Measurements from ENCODE around the gene VAV3.

Gene VAV3

DNA sequence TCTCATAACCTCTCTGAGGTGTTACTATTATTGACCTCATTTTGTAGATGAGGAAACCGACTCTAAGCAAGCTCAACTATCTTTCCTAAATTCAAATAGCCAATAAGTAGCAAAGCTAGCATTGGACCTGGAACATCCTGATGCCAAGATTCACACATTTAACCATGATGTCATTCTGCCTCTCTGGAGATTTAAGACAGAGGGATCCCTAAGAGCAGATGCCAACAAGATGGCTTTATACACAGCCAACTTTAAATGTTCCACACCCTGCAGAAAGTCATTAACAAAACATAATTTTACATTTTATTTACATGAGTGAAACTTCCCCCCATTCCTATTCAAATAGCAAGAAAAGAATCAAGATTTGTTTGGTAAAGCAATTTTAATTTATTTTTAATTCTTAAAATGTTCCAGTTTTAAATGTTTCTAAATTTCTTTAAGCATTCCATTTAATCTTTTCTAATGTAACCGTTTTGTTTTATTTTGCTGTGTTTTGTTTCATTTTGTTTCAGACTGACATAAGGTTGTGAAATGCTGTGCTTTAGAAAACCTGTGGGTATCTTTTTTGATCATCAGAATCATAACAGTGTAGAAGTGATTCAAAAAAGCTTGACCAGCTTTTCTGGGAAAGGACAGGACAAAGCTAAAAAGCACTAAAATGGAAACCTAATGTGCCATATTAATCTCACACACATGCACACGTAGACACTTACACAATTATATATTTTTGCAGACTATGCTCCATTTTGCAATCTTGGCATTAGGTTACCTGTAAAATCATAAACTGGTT lies 7.6 kb upstream of the VAV3 start:
- TF ChIP-seq, protein P1, sequence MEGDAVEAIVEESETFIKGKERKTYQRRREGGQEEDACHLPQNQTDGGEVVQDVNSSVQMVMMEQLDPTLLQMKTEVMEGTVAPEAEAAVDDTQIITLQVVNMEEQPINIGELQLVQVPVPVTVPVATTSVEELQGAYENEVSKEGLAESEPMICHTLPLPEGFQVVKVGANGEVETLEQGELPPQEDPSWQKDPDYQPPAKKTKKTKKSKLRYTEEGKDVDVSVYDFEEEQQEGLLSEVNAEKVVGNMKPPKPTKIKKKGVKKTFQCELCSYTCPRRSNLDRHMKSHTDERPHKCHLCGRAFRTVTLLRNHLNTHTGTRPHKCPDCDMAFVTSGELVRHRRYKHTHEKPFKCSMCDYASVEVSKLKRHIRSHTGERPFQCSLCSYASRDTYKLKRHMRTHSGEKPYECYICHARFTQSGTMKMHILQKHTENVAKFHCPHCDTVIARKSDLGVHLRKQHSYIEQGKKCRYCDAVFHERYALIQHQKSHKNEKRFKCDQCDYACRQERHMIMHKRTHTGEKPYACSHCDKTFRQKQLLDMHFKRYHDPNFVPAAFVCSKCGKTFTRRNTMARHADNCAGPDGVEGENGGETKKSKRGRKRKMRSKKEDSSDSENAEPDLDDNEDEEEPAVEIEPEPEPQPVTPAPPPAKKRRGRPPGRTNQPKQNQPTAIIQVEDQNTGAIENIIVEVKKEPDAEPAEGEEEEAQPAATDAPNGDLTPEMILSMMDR (conservative IDR thresholded peaks at IDR 0.05) = no peak
- no peak overlapping the region for H3K27ac ChIP-seq

DNA sequence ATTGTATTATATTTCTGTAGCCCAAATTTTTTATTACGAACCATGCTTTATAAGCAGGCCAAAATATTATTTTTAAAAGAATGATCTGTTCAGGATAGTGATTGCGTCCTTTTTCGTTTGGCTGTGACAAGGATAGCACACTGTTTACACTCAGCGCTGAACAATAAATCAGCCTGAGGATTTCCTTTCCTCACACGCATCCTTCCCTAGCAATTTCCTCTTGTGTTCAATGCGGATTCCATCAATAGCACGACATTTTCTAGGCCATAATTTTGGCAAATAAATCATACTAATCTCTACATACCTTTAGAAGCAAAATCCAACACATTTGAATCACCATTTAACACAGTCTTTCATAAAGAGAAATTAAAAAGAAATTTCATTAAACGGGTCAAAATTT lies 1.6 kb upstream of the VAV3 start:
- no peak overlapping the region for H3K27ac ChIP-seq
- TF ChIP-seq, protein P1 (conservative IDR thresholded peaks at IDR 0.05) = no peak

DNA sequence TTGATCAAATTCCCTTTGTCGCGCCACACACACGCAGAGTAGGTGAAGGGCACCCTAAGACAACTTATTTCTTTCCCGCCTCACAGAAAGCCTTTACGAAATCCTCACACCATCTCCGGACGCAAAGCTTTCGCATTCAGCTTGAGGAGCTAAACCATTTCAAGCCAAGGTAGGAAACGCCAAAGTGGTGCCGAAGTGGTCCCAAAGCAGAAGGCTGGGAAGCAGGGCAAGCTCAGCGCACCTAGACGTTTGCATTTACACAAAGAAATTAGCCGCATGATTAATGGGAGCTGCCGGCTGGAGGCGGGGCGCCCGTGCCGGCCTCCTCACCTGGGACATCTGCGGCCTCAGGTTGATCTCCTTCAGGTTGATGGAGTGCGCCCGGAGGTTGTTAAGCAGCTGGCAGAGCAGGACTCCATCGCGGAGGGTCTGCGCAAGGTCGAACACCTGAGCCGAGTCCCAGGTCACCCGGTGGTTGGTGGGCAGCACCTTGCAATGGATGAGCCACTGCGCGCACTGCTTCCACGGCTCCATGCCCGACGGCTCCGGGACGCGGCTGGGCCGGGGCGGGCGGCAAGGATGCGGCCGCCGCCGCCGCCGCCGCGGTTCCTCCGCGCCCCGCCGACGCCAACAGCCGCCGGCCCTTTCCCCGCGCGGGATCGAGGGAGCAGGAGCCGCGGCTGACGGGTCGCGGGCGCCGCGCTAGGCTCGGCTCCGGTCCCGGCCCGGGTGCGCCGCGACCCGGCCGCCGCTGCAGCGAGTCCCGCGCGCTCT lies 457 bp downstream of the VAV3 start:
- peak overlapping the region; percentile 52; the same call in 1 of the 2 replicates for H3K27ac ChIP-seq
- TF ChIP-seq, protein P1 (conservative IDR thresholded peaks at IDR 0.05) = no peak

DNA sequence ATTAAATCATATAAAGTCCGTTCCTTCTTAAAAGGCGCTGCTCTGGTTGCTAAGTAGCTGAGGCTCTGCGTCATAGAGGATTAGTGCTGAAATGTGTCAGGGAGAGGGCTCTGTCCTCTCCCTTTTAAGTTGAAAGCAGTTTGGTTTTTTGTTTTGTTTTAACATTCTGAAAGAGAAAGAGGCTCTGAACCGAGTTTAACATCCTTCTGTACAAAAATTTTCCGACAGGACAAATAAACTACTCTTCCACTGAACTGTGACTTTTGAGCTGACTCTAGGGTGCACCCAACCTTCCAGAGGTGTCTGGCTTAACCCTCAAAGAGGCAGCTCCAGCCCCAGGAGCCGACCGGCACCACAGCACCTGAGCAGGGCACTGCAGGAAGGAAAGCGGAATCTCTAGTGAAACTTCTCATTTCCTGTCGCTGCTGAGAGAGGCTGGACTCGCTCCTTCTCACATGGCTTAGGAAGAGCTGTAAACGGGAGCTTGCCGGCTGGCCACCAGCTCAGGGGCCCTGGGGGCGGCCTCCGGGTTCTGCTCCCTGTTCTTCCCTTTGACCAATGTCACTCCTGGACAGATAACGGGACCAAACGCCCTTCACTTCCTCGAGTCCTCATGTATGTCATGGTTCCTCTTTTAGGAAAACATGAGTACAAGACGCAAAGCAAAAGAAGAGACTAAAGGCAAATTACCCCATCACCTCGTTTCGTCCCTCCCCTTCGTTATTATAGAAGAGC lies 1.2 kb downstream of the VAV3 start:
- no peak overlapping the region for H3K27ac ChIP-seq
- TF ChIP-seq, protein P1 (conservative IDR thresholded peaks at IDR 0.05) = no peak

DNA sequence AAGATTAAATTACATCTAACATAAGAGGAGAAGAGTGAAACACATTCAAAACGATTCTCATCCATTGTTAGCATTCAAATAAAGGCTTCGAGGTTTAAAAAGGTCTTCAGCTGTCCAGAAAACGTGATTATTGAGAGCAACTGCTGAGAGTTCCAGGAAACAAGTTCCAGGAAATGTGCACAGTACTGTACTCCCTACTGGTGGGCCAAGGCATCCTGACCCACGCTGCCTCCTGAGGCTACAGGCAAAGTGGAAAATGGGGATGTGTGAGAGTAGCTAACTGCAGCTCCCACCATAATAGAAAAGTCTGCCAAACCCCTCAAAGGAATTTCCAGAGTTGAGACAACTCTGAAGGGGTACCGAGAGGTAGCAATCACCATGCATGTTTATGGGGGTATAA lies 2.0 kb downstream of the VAV3 start:
- TF ChIP-seq, protein P1 (conservative IDR thresholded peaks at IDR 0.05) = no peak
- H3K27ac ChIP-seq = no peak overlapping the region

DNA sequence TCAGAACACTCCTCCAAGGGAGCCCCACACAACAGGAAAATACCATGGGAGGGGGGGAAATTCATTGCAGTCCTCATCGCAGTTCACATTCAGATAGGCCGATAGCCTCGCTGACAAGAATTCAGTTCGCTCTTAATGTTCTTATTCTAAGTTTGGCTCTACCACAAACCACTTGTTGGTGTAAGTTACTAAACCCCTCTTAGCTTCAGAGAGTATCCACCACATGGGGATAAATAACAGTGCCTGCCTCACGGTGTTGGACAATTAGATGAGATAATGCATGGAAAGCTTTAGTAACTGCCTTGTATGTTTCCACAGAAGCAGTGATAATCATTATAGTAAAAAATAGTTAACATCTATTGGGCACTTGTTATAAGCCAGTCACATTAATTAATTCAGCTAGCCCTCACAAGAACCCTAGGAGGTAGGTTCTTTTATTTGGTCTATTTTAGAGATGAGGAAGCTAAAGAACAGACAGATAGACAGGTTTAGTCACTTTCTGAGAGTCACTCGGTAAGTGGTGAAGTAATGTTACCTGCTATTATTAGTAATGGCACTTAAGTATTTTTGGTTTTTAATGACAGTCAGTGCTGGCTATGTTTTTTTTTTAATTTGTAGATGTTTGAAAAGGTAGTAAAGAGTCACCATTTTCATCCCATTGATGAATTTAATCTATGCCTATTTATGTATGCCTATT lies 10.1 kb downstream of the VAV3 start:
- no peak overlapping the region for H3K27ac ChIP-seq
- TF ChIP-seq, protein P1 (conservative IDR thresholded peaks at IDR 0.05) = no peak
